ENCODE measurements around the gene AGAP1.

- TF ChIP-seq CTCF (IDR thresholded peaks at IDR 0.05), result no peak
- no peak for TF ChIP-seq POLR2A (IDR thresholded peaks at IDR 0.05)
These were observed 229.0 kb downstream of the AGAP1 start for GRCh38 chr2:235722869-235723268.
